ENCODE measurements around the gene CABP5.

CABP5 gene

GRCh38 chr19:48061401-48062344 is 17.8 kb upstream of the CABP5 start:
- no peak overlapping the region for H3K23ac ChIP-seq (ENCODE audit: low read length)
- H4K5ac ChIP-seq (ENCODE audit: low read length), result no peak overlapping the region
- peak overlapping the region; percentile 17 for H3K56ac ChIP-seq (ENCODE audit: low read length)
- H3K4me1 ChIP-seq (ENCODE audit: control insufficient read depth, low read depth, low read length), result peaks cover 2% of the 10 kb centered on the region
- H2BK15ac ChIP-seq (replicated peaks; ENCODE audit: low read depth), result no peak overlapping the region
- H2BK5ac ChIP-seq (ENCODE audit: low read length), result no peak overlapping the region
- no peak overlapping the region for H3K18ac ChIP-seq (ENCODE audit: low read length)
- peak overlapping the region; percentile 50 for H3K4me2 ChIP-seq (ENCODE audit: low read length)
- H3K36me3 ChIP-seq (ENCODE audit: control insufficient read depth, insufficient read depth, low read length), result no peaks in the 10 kb centered on the region
- H3K79me2 ChIP-seq (ENCODE audit: control insufficient read depth, insufficient read depth, low read length), result no peaks in the 10 kb centered on the region
- no peak overlapping the region for H2BK120ac ChIP-seq (ENCODE audit: low read depth, low read length)
- H2AK5ac ChIP-seq (ENCODE audit: low read length), result no peak overlapping the region
- H3K79me1 ChIP-seq (ENCODE audit: low read length), result no peaks in the 10 kb centered on the region
- no peak overlapping the region for H3K4me3 ChIP-seq (ENCODE audit: low read length)
- H3K4ac ChIP-seq (ENCODE audit: low read depth, low read length), result no peak overlapping the region
- peak; percentile 88 for DNase-seq
- peak overlapping the region; percentile 35 for H3K9ac ChIP-seq (ENCODE audit: low read length)
- H3K27me3 ChIP-seq (ENCODE audit: insufficient read depth, low read length, poor library complexity), result no peaks in the 10 kb centered on the region
- no CpG with 5 or more reads among the region's 37 CpGs for WGBS (ENCODE audit: extremely low coverage, insufficient coverage, low lambda C conversion rate)
- H4K8ac ChIP-seq (ENCODE audit: low read depth, low read length), result no peak overlapping the region
- no peak overlapping the region for H3K27ac ChIP-seq (ENCODE audit: low read depth, low read length)

- H3K23ac ChIP-seq (ENCODE audit: low read length), result no peak overlapping the region
- no peak overlapping the region for H3K27ac ChIP-seq (ENCODE audit: low read depth, low read length)
- no peaks in the 10 kb centered on the region for H3K36me3 ChIP-seq (ENCODE audit: control insufficient read depth, insufficient read depth, low read length)
- no peak overlapping the region for H4K8ac ChIP-seq (ENCODE audit: low read depth, low read length)
- H3K18ac ChIP-seq (ENCODE audit: low read length), result no peak overlapping the region
- no peak overlapping the region for H4K5ac ChIP-seq (ENCODE audit: low read length)
- no peak overlapping the region for H3K56ac ChIP-seq (ENCODE audit: low read length)
- H3K4me2 ChIP-seq (ENCODE audit: low read length), result no peak overlapping the region
- H2BK120ac ChIP-seq (ENCODE audit: low read depth, low read length), result no peak overlapping the region
- no peak overlapping the region for H2BK5ac ChIP-seq (ENCODE audit: low read length)
- H3K4me1 ChIP-seq (ENCODE audit: control insufficient read depth, low read depth, low read length), result peaks cover 2% of the 10 kb centered on the region
- H2AK5ac ChIP-seq (ENCODE audit: low read length), result no peak overlapping the region
- no peak overlapping the region for H3K4me3 ChIP-seq (ENCODE audit: low read length)
- no peak overlapping the region for H3K4ac ChIP-seq (ENCODE audit: low read depth, low read length)
- H3K9ac ChIP-seq (ENCODE audit: low read length), result no peak overlapping the region
- no CpG with 5 or more reads among the region's 5 CpGs for WGBS (ENCODE audit: extremely low coverage, insufficient coverage, low lambda C conversion rate)
- no peaks in the 10 kb centered on the region for H3K27me3 ChIP-seq (ENCODE audit: insufficient read depth, low read length, poor library complexity)
- no peak for DNase-seq
- H3K79me2 ChIP-seq (ENCODE audit: control insufficient read depth, insufficient read depth, low read length), result no peaks in the 10 kb centered on the region
- no peaks in the 10 kb centered on the region for H3K79me1 ChIP-seq (ENCODE audit: low read length)
- no peak overlapping the region for H2BK15ac ChIP-seq (replicated peaks; ENCODE audit: low read depth)
These were observed 16.5 kb upstream of the CABP5 start for GRCh38 chr19:48060381-48060780.

GRCh38 chr19:48059331-48059730 is 15.5 kb upstream of the CABP5 start:
- no peak overlapping the region for H3K4me3 ChIP-seq (ENCODE audit: low read length)
- H3K4me1 ChIP-seq (ENCODE audit: control insufficient read depth, low read depth, low read length), result peaks cover 2% of the 10 kb centered on the region
- no peaks in the 10 kb centered on the region for H3K79me2 ChIP-seq (ENCODE audit: control insufficient read depth, insufficient read depth, low read length)
- no peak overlapping the region for H3K23ac ChIP-seq (ENCODE audit: low read length)
- no peak overlapping the region for H3K4ac ChIP-seq (ENCODE audit: low read depth, low read length)
- H3K27me3 ChIP-seq (ENCODE audit: insufficient read depth, low read length, poor library complexity), result no peaks in the 10 kb centered on the region
- no peak overlapping the region for H4K5ac ChIP-seq (ENCODE audit: low read length)
- no peak overlapping the region for H2AK5ac ChIP-seq (ENCODE audit: low read length)
- H4K8ac ChIP-seq (ENCODE audit: low read depth, low read length), result no peak overlapping the region
- H2BK5ac ChIP-seq (ENCODE audit: low read length), result no peak overlapping the region
- no peak for DNase-seq
- no peak overlapping the region for H2BK120ac ChIP-seq (ENCODE audit: low read depth, low read length)
- no peak overlapping the region for H3K18ac ChIP-seq (ENCODE audit: low read length)
- no peak overlapping the region for H3K56ac ChIP-seq (ENCODE audit: low read length)
- H3K79me1 ChIP-seq (ENCODE audit: low read length), result no peaks in the 10 kb centered on the region
- no peak overlapping the region for H3K9ac ChIP-seq (ENCODE audit: low read length)
- WGBS (ENCODE audit: extremely low coverage, insufficient coverage, low lambda C conversion rate), result no CpG with 5 or more reads among the region's 6 CpGs
- no peak overlapping the region for H3K4me2 ChIP-seq (ENCODE audit: low read length)
- H3K36me3 ChIP-seq (ENCODE audit: control insufficient read depth, insufficient read depth, low read length), result no peaks in the 10 kb centered on the region
- no peak overlapping the region for H3K27ac ChIP-seq (ENCODE audit: low read depth, low read length)
- H2BK15ac ChIP-seq (replicated peaks; ENCODE audit: low read depth), result no peak overlapping the region

- Histone ChIP-seq H3K36me3 (ENCODE audit: control insufficient read depth, insufficient read depth, low read length) (no peaks in the 10 kb centered on the region), H3K56ac (ENCODE audit: low read length) (no peak overlapping the region), H3K27me3 (ENCODE audit: insufficient read depth, low read length, poor library complexity) (no peaks in the 10 kb centered on the region), H3K23ac (ENCODE audit: low read length) (no peak overlapping the region), H2BK15ac (replicated peaks; ENCODE audit: low read depth) (no peak overlapping the region), H2BK5ac (ENCODE audit: low read length) (no peak overlapping the region), H3K79me1 (ENCODE audit: low read length) (no peaks in the 10 kb centered on the region), H3K79me2 (ENCODE audit: control insufficient read depth, insufficient read depth, low read length) (no peaks in the 10 kb centered on the region), H3K9ac (ENCODE audit: low read length) (no peak overlapping the region), H4K5ac (ENCODE audit: low read length) (no peak overlapping the region), H3K4me2 (ENCODE audit: low read length) (no peak overlapping the region), H4K8ac (ENCODE audit: low read depth, low read length) (no peak overlapping the region), H3K4ac (ENCODE audit: low read depth, low read length) (no peak overlapping the region), H2AK5ac (ENCODE audit: low read length) (no peak overlapping the region), H3K4me1 (ENCODE audit: control insufficient read depth, low read depth, low read length) (no peaks in the 10 kb centered on the region), H3K27ac (ENCODE audit: low read depth, low read length) (no peak overlapping the region), H2BK120ac (ENCODE audit: low read depth, low read length) (no peak overlapping the region), H3K4me3 (ENCODE audit: low read length) (no peak overlapping the region), H3K18ac (ENCODE audit: low read length) (no peak overlapping the region)
- DNase-seq, result no peak
- no CpG with 5 or more reads among the region's 5 CpGs for WGBS (ENCODE audit: extremely low coverage, insufficient coverage, low lambda C conversion rate)
These were observed 10.0 kb upstream of the CABP5 start for GRCh38 chr19:48053856-48054255.

GRCh38 chr19:48053076-48053475 is 9.2 kb upstream of the CABP5 start:
- Histone ChIP-seq H3K4ac (ENCODE audit: low read depth, low read length) (no peak overlapping the region), H2BK5ac (ENCODE audit: low read length) (no peak overlapping the region), H2BK120ac (ENCODE audit: low read depth, low read length) (no peak overlapping the region), H3K4me3 (ENCODE audit: low read length) (no peak overlapping the region), H2BK15ac (replicated peaks; ENCODE audit: low read depth) (no peak overlapping the region), H3K27me3 (ENCODE audit: insufficient read depth, low read length, poor library complexity) (no peaks in the 10 kb centered on the region), H3K4me2 (ENCODE audit: low read length) (no peak overlapping the region), H3K4me1 (ENCODE audit: control insufficient read depth, low read depth, low read length) (no peaks in the 10 kb centered on the region), H4K5ac (ENCODE audit: low read length) (no peak overlapping the region), H3K56ac (ENCODE audit: low read length) (no peak overlapping the region), H4K8ac (ENCODE audit: low read depth, low read length) (no peak overlapping the region), H2AK5ac (ENCODE audit: low read length) (no peak overlapping the region), H3K79me1 (ENCODE audit: low read length) (no peaks in the 10 kb centered on the region), H3K23ac (ENCODE audit: low read length) (no peak overlapping the region), H3K36me3 (ENCODE audit: control insufficient read depth, insufficient read depth, low read length) (no peaks in the 10 kb centered on the region), H3K9ac (ENCODE audit: low read length) (no peak overlapping the region), H3K79me2 (ENCODE audit: control insufficient read depth, insufficient read depth, low read length) (no peaks in the 10 kb centered on the region), H3K18ac (ENCODE audit: low read length) (no peak overlapping the region), H3K27ac (ENCODE audit: low read depth, low read length) (no peak overlapping the region)
- DNase-seq, result no peak
- WGBS (ENCODE audit: extremely low coverage, insufficient coverage, low lambda C conversion rate), result no CpG with 5 or more reads among the region's 5 CpGs
